GM19043 (cell line): ENCODE results near the gene CHAF1A.

Experiments used
- ATAC-seq: cut with Tn5 transposase; IDR thresholded peaks from one replicate; pipeline ENCODE4 v1.9.1; 2021; ENCODE audit warnings: low read depth; ENCODE audit not compliant: unreplicated experiment

The CHAF1A gene

DNA sequence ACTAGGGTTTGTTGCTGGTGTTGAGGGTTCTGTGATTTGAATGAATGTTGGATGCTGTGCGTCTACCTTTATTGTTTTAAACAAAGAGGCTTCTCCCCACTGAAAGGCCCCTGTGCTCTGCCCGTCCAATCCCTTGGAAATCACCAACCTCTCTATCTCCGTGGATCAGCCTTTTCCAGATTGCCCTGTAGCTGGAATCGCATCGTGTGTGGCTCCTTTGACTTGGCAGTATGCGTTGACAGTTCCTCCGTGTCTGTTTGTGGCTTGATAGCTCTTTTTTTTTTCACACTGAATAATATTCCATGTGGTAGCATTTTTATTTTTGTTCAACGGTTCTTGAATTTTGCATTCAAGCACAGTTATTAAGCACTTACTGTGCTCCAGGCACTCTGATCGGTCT is 32.0 kb downstream of the CHAF1A start:
- no peak for ATAC-seq

DNA sequence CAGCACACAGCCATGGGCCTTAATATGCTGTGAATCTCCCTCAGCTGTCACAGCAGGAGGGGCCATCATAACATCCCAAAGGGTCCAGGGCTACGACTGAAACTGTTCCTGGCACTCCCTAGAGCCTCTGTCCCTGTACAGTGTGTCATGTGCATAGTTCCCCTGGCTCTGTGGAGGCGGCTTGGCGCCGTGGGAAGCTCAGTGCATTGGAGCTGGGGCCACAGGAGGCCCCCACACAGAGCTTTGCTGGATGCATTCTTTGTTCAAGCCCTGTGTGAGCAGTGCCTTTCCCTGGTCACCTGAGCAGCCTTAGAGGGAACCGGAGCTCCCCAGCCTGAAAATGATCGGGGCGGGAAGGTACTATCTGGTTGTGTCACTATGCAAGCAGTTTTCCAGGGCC is 33.8 kb downstream of the CHAF1A start:
- ATAC-seq: no peak

DNA sequence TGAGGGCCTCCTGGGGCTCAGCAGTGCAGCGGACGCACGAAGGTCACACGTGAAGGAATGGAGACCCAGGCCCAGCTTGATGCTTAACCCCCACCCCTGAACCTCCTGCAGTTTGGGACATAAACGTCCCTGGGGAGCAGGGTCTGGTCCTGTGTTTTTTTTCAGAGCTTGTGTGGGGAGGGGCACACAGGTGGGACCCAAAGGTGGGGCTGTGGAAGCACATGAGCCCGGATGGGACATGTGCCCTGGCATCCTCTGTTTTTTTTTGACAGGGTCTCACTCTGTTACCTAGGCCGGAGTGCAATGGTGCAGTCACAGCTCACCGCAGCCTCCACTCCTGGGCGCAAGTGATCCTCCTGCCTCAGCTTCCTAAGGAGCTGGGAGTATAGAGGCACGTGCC is 34.7 kb downstream of the CHAF1A start:
- ATAC-seq: no peak

DNA sequence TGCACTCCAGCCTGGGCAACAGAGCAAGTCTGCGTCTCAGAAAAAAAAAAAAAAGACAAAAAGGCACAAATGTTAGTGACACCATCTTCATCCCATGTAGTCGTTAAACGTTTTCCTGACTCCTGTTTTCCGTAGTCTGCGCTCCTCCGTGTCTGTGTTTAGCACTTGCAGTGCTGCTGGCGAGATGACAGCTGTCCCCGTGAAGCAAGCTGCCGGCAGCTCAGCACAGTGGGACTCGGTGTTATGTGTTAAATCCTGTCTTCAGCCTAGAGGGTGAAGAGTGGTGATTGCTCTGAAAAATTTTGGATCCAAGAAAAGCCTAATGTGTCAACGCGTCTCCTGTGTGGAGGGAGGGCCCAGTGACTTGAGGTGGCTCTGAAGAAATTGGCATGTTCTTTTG is 36.8 kb downstream of the CHAF1A start:
- ATAC-seq: no peak

DNA sequence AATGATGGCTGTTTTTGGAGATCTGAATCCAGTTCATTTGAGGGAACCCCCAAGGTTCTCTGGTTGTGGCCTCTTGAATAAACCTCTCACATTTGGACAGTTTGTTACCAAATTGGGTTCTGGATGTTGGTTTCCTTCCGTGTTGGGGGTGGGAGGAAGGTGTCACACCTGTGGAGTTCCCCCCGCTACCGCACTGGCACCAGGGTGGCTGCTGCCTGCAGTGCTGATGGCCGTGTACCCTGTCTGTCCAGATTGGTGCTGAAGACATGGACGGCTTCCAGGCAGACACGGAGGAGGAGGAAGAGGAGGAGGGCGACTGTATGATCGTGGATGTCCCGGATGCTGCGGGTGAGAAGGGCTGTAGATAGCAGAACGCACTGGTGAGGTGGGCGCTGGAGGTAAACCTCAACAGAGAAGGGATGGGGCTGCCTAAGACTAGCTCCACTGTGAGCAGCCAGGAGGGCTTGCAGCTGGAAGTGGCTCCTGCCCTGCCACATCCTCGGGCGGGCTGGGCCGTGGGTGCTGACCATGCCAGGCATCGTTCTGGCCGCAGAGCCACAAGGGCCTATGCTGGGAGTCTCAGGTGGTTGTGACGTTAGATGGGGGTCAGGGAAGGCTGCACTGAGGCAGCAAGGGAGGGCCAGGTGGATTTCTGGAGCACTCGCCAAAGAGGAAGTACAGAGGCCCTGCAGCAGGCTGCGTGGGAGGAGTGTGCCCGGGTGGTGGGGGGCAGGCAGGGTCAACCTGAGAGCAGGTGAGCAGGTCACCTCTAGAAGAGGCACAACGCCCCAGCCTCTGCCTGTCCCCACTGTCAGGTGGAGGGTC is 39.8 kb downstream of the CHAF1A start:
- no peak for ATAC-seq

DNA sequence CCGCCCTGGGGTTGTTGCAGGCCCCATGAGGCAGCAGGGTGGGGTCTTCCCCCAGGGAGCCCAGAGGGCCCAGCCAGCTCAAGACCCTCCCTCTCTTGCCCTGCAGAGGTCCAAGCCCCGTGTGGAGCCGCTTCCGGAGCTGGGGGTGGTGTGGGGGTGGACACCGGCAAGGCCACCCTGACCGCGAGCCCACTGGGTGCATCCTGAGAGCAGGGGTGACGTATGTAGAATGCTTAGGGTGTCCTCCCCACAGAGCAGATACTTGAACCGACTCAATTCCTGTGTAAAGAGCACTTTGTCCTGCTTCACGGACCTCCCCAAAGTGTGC is 40.3 kb downstream of the CHAF1A start:
- ATAC-seq: no peak

DNA sequence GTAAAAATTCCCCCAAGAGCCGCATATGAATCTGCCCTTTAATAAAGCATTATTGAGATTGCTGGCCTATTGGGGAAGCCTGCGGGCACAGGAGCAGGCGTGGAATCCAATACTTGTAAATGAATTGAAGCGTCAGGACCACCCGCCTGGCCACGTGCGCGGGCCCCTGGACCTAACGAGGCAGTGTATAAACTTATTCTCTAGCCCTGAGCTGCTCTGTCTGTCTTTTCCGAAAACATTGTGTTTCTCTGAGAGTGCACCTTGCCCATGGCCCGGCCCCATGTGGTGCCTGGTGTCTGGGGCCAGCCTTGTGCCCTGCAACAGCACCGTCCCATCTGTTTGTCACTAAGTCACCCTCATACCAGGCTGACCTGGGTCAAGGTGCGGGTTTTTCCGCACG is 40.7 kb downstream of the CHAF1A start:
- ATAC-seq: no peak

DNA sequence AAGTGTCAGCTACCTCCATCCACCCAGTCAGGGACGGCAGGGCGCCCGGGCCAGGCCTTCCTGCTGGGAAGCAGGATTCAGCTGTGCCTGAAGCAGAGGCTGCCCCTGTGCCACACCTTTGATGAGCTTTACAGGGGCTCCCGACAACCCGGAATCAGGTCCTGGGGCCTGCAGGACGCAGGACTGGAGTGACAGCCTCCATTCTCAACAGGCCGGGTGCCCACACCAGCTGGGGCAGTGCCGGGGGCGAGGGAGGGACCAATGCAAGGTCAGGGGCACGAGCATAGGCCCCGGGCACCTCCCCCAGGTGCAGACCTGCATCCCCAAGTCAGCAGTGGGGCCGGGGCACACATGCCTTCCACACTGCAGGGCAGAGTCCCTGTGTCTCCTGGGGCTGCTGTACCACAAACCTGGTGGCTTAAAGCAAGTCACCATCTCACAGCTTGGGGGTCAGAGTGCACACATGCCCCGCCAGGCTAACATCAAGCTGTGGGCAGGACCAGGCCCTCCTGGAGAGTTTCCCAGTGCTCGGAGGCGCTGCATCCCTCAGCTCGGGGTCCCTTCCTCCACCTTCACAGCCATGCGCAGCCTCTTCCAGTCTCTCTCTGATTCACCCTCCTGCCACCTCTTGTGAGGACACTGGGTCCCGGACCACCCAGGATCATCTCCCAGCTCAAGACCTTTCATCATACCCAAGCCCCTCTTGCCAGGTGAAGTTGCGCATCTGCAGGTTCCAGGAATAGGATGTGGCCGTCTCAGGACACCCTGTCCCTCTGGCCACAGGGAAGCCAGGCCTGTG is 41.7 kb downstream of the CHAF1A start:
- ATAC-seq: no peak

DNA sequence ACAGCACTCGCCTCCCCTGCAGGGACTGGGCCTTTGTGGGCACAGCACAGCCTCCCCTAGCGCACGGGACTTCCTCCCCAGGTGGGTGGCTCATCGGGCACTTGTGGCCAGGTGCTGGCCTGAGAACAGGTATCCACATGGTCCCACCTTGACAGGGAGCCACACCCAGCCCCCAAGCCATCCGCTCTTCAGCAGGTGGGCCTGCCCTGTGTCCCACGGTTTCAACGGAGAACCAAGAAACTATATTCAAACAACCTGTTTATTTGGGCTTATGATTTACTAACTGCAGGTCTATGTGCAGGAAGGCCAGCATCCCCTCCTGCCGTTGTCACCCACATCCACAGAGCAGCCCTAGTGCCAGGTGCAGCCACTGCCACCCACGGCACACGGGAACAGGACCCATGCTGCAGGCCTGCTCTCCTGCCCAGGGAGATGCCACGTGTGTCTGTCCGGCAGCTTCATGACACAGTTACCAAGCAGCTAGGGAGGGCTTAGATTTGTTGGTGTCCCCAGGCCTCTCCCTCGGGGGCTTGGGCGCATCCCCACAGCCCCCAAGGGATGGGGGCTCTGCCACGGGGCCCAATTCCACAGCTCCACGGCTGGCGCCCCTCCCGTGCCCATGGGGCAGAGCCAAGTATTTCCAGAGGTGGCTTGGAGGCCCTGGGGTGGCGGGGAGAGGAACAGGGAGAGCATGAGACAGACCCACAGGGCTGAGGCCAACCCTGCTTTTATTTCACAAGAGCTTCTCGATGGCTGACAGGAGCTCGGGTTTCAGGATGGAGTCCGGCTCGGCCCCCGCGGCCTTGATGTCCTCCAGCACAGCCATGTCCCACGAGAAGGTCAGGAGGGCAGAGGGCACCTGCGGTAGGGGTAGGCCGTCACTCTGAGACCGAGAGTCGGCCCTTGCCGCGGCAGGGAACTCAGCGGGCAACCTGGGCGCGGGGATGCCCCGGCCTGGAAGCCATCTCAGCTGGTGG is 42.6 kb downstream of the CHAF1A start:
- ATAC-seq: no peak

DNA sequence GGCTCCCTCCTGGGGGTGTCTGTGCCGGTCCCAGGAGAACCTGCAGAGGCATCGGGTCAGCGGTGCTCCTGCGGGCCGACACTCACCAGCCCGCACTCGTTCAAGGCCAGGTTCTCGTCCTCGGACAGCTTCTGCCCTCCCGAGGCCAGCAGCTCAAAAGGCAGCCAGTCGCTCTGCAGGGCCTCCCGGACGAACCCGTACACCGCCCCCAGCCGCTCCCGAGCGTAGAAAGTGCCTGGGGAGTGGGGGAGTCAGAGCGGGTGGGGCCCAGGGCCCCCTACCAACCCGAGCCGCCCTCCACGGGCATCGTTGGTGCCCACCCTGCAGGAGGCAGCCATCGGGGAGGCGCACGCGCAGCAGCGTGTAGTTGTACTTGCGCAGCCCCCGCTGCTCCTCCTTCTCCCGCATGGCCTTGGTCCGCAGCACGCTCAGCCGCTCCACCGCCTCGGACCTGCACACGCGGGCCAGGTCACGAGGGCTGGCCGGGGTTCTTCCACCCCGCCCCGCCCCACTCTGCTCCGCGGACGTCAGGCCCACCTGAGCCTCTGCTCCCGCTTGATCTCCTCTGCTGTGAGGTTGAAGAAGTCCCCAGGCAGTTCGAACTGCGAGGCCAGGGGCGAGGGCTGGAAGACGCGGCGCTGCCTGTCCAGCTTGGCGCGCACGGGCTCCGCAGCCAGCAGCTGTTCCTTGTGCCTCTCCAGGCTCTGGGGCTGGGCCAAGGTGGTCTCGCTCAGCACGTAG is 43.7 kb downstream of the CHAF1A start:
- no peak for ATAC-seq

DNA sequence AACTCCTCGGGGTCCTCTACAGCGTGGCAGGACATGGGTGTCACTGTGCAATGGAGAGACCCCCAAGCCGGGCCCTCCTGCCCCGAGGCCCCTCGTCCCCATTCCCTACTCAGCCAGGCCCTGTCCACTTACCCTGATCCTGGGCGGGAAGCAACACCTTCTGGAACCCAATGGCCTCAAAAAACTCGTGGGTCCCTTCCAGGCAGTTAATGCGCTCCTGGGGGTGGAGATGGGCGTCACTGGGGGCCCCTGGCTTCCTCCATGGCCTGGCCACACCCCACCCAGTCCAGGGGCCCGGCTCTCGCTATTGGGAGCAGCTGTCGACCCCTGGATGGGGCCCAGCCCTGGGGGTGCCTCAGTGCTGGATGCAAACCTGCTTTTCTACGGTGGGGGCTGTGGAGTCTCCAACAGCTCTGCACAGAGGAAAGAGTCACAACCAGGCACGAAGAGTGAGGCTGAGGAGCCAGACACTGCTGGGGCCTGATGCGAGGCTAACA is 44.3 kb downstream of the CHAF1A start:
- no peak for ATAC-seq

DNA sequence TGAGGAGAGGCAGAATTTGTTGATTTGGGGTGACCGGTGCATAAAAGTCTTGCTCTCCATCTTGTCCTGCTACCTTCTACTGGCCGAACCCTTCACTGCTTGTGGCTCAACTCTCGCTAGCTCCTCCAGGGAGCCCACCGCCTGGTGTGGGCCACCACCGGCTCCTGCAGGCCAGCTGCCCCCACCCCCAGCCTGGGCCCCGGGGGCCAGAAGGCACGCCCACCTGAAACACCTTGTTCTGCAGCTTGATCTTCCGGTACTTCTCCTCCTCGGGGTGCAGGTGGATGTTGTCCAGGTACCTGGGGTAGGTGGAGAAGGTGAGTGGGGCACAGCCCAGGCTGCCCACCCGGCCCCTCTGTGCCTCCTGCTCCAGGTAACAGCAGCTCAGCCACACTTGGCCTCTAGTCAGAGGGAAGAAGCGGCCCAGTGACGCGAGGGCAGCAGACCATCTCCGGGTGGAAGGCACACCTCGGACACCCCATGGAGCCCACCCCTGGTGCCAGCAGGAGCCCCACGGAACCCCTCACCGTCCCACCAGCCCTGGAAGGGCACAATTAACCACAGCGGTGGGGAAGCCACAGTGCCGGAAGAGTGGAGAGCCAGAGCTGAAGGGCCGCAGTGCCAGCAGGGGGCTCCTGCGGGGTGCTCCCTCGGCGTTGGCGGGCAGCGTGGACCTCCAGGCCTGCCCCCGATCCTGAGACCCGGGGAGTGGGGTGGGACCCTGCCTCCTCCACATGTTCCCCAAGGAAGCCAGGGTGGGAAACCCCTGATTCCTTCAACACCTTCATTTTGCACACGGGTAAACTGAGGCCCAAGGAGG is 45.1 kb downstream of the CHAF1A start:
- ATAC-seq: no peak

DNA sequence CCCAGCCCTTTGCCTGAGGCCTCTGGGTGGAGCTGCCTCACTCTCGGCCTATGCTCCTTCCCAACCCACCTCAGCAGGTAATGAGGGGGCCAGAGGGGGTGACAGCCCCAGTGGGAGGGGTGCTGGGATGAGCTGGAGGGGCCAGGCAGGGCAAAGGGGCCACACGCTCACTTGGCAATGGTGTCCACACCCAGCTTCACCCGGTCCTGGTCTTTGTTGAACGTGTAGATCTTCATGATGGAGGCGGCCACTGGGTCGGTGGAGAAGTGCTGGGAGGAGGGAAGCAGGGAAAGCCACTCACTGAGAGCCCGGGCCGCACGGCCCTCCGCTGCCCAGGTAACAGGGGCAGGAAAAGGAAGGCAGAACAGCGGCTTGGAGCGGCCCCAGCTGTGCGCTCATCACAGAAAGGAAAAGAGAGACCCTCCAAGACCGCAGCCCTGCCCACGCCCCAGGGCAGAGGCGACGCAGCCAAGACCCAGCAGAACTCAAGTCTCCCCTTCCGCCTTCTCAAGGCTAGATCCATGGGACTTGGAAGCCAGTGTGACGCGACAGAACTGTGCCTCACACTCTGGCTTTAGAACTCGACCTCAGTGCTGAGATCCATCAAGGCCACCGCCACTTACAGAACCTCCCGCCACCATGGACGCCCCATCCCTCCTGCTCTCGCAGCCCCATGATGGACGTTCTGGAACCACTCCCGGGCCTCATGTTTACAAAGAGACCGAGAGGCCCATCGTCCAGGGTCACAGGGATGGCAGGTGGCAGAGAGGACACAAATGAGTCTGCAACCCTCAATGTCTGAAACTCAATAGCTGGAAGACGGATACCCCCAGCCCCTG is 45.9 kb downstream of the CHAF1A start:
- ATAC-seq: no peak

DNA sequence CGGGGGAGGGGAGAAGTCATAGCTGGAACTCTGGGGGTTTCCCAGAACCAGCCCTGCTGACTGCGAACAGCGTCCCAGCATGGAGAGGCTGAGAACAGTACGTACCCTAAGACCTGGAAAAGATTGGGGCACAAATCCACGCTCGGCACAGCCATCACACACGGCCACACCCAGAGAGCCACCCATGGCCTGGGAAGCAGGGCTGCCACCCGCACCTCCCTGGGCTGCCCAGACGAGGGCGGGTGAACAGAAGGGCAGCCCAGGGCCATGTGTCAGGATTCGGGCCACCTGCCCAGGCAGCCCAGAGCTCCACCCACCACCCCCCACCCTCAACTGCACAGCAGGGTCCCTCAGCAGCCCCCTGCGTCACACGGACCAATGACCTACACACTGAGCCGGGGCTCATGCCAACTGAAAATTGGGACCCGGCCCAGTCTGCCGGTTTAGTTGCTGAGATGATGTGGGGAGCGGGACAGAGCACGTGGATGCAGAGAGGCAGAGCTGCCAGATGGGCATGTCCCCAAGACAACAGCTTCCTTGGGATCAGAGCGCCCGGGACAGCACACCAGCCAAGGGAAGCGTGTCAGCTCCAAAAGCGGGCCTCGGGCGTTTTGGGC is 46.7 kb downstream of the CHAF1A start:
- no peak for ATAC-seq

DNA sequence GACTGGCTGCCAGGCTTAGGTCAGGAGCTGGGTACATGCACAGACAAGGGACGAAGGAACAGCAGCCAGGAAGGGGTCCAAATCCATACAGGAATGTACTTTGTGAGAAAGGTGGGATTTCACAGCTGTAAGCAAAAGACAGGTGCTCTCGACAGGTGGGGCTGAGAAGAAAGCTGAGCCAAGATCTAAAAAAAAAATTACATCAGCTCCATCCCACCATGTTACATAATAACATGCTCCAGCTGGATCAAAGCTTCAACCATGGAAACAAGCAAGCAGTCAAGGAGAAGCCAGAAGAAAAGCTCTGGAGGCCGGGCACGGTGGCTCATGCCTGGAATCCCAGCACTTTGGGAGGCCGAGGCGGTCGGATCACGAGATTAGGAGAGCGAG is 47.2 kb downstream of the CHAF1A start:
- no peak for ATAC-seq

DNA sequence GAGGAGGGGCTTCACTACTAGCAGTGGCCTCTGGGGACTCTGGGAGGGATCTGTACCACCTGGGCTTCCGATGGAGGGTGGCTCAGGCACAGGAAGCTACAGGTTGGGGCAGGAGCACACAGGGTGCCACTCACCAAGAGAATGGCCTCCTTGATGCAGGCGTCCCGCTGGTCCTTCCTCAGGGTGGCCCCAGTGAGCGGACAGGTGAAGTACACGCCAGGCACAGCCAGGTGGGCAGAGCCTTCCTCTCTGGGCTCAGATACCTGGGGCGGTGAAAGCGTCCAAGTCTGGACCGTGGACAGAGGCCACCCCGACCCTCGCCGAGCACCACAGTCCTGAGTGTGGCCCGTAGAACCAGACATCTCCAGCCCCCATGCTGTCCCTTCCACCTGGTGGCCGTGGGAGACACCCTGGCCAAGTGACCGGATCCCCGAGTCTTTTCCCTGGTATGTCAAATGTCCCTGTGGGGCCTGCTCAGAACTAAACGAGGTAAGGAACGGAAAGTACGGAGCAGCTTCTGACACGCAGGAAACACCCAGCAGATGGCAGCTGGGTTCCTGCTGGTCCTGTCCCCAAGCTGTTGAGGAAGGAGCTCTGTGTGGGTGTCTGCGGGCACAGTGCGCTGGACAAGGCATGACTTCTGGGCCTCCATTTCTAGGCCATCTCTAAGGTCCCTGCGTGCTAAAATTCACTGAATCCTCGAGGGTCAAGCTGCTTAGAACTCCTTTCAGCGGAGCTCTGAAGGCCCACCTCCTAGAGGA is 50.0 kb downstream of the CHAF1A start:
- no peak for ATAC-seq
